Measurements from ENCODE around the gene ARPP19.

ARPP19 gene

DNA sequence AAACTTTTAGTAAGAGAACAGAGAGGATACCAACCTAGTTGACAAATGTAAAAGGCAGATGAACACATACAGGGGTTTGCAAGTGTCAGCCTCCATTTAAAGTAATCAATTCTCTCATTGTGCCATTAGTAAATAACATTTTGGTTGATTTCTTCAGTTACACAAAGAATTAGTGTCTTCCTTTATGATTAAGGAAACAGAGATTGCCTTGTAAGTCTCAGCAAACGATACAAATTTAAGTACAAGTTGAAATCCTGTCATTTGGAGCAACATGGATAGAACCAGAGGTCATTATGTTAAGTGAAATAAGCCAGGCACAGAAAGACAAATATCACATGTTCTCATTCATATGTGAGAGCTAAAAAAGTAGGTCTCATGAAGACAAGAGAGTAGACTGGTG is 66.2 kb downstream of the ARPP19 start:
- H3K27me3 ChIP-seq (ENCODE audit: control insufficient read depth in 2 of 2, insufficient read depth in 2 of 2, low read length in 2 of 2) = no peaks in the 10 kb centered on the region
- H3K9ac ChIP-seq (ENCODE audit: low read depth in 1 of 2, low read length in 2 of 2) = no peak overlapping the region
- no peaks in the 10 kb centered on the region for H3K9me3 ChIP-seq (ENCODE audit: control insufficient read depth in 2 of 2, low read length in 2 of 2)
- no peaks in the 10 kb centered on the region for H3K4me1 ChIP-seq (ENCODE audit: control insufficient read depth in 2 of 2, insufficient read depth in 2 of 2, low read length in 2 of 2)
- H3K4me3 ChIP-seq (ENCODE audit: low read length in 2 of 2) = no peak overlapping the region
- H3K36me3 ChIP-seq (ENCODE audit: control insufficient read depth in 2 of 2, insufficient read depth in 2 of 2, low read length in 2 of 2) = no peaks in the 10 kb centered on the region
- H3K27ac ChIP-seq (ENCODE audit: low read depth in 2 of 2, low read length in 2 of 2) = no peak overlapping the region

DNA sequence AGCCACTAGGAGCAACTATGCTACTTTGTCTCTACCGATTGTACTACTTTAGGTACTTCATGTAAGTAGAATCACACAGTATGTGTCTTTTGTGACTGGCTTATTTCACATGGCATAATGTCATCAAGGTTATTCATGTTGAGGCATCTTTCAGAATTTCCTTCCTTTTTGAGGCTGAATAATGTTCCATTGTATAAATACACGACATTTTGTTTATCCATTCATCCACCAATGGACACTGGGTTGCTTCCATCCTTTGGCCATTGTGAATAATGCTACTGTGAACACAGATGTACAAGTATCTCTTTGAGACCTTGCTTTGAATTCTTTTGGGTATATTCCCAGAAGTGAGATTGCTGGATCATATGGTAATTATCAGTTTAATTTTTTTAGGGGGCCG is 69.3 kb downstream of the ARPP19 start:
- no peak overlapping the region for H3K9ac ChIP-seq (ENCODE audit: low read depth in 1 of 2, low read length in 2 of 2)
- no peak overlapping the region for H3K4me3 ChIP-seq (ENCODE audit: low read length in 2 of 2)
- H3K4me1 ChIP-seq (ENCODE audit: control insufficient read depth in 2 of 2, insufficient read depth in 2 of 2, low read length in 2 of 2) = no peaks in the 10 kb centered on the region
- H3K9me3 ChIP-seq (ENCODE audit: control insufficient read depth in 2 of 2, low read length in 2 of 2) = no peaks in the 10 kb centered on the region
- H3K27ac ChIP-seq (ENCODE audit: low read depth in 2 of 2, low read length in 2 of 2) = no peak overlapping the region
- H3K36me3 ChIP-seq (ENCODE audit: control insufficient read depth in 2 of 2, insufficient read depth in 2 of 2, low read length in 2 of 2) = no peaks in the 10 kb centered on the region
- no peaks in the 10 kb centered on the region for H3K27me3 ChIP-seq (ENCODE audit: control insufficient read depth in 2 of 2, insufficient read depth in 2 of 2, low read length in 2 of 2)

DNA sequence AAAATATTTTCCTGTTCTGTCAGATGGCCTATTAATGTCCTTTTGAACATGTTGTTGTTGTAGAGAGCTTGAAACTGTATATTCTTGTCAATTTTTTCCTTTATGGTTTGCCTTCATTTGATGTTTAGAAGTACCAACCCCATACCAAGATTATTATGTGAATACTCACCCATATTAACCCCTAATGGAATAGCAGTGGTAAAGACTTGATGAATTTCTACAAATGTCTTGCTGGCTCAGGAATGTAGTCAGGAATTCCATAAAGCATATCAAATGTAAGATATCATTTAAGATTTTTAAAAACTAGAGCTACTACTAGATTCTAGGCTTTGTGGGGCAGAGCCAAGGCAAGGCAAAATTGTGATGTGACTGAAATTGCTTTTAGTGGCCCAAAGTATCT is 70.1 kb downstream of the ARPP19 start:
- Histone ChIP-seq H3K4me3 (ENCODE audit: low read length in 2 of 2) (no peak overlapping the region), H3K27ac (ENCODE audit: low read depth in 2 of 2, low read length in 2 of 2) (no peak overlapping the region), H3K9ac (ENCODE audit: low read depth in 1 of 2, low read length in 2 of 2) (no peak overlapping the region), H3K36me3 (ENCODE audit: control insufficient read depth in 2 of 2, insufficient read depth in 2 of 2, low read length in 2 of 2) (no peaks in the 10 kb centered on the region), H3K4me1 (ENCODE audit: control insufficient read depth in 2 of 2, insufficient read depth in 2 of 2, low read length in 2 of 2) (no peaks in the 10 kb centered on the region), H3K9me3 (ENCODE audit: control insufficient read depth in 2 of 2, low read length in 2 of 2) (no peaks in the 10 kb centered on the region), H3K27me3 (ENCODE audit: control insufficient read depth in 2 of 2, insufficient read depth in 2 of 2, low read length in 2 of 2) (no peaks in the 10 kb centered on the region)

Measured in mucosa of rectum (tissue), 2 donors.